HG03521 (cell line): ENCODE measurements around the gene SLC9B1.
"Not testable (repeated sequence)": the region's sequence is repeated elsewhere in the genome, so short reads cannot be mapped to it uniquely, and the experiment has no call there.

Source experiments
- ATAC-seq: cut with Tn5 transposase; IDR thresholded peaks from one replicate; pipeline ENCODE4 v1.9.1; 2021; ENCODE audit warnings: mild to moderate bottlenecking, moderate library complexity; ENCODE audit not compliant: unreplicated experiment

SLC9B1 gene

DNA sequence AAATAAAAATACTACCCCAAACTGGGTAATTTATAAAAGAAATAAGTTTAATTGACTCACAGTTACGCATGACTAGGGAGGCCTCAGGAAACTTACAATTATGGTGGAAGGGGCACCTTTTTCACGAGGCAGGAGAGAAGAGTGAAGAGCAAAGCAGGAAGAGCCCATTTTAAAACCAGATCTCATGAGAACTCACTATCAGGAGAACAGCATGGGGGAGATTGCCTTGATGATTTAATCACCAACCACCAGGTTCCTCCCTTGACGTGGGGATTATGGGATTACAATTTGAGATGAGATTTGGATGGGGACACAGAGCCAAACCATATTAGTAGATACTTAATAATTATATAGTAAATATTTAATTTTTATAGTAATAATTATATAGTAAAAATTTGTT, 140.6 kb downstream of the SLC9B1 start:
- no peak for ATAC-seq

DNA sequence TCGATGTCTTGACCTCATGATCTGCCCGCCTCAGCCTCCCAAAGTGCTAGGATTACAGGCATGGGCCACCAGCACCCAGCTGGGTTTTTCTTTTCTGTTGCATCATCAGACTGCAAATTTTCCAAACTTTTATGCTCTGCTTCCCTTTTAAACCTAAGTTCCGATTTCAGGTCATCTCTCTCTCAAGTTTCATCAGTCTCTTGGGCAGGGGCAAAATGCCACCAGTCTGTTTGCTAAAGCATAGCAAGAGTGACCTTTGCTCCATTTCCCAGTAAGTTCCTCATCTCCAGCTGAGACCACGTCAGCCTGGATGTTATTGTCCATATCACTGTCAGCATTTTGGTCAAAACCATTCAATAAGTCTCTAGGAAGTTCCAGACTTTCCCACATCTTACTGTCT, 141.2 kb downstream of the SLC9B1 start:
- ATAC-seq, result not testable (repeated sequence)

DNA sequence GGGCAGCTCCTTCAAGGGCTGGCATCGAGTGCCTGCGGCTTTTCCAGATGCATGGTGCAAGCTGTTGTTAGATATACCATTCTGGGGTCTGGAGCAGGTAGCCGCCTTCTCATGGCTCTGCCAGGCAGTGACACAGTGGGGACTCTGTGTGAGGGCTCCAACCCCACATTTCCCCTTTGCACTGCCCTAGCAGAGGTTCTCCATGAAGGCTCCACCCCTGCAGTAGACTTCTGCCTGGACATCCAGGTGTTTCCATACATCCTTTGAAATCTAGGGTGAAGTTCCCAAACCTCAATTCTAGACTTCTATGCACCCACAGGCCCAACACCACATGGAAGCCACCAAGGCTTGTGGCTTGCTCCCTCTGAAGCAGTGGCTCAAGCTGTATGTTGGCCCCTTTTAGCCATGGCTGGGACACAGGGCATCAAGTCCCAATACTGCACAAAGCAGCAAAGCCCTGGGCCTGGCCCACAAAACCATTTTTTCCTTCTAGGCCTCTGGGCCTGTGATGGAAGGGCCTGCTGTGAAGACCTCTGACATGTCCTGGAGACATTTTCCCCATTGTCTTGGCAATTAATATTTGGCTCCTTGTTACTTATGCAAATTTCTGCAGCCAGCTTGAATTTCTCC, 141.9 kb downstream of the SLC9B1 start:
- not testable (repeated sequence) for ATAC-seq

DNA sequence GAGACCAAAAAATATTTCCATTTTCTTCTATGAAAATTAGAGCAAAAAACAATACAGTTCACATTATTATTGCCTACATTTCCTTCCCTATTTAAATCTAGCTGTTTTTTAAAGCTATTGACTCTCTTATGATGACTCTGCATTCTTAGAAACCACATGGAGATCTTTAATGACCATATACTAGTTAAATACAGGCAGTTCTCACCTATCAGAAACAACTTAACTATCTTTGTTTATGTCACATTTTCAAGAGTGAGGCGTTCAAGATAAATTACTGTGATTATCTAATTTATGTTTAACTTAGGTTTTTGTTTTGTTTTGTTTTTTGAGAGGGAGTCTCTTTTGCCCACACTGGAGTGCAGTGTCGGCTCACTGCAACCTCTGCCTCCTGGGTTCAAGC, 147.7 kb downstream of the SLC9B1 start:
- ATAC-seq, result no peak

DNA sequence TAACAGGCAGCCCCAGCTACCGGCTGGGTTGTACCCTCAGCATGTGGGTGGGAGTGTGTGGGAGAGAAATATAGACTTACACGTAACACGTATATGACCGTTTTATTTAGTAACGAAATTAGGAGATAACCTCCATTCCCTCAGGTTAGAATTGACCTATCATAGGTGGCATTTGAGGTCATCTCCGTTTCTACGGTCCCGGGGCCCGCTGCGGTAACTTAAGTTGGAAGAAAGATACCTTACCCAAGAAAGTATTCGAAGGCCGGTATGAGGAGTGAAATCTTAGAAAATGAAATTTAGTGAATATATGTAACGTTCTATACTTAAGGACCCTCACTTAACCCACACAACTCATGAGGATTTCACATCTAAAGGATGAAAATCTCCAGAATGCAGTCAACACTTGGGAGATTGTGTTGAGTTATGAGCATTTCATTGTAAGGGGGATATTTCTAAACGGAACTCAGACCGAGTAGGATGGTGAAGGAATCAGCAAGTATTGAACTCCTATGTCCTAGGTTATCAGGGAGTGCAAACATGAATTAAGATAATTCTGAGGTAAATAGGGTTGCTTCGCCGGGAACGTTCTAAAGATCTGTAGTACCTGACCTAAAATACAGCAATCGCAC, 149.8 kb downstream of the SLC9B1 start:
- ATAC-seq, result peak; percentile 30

DNA sequence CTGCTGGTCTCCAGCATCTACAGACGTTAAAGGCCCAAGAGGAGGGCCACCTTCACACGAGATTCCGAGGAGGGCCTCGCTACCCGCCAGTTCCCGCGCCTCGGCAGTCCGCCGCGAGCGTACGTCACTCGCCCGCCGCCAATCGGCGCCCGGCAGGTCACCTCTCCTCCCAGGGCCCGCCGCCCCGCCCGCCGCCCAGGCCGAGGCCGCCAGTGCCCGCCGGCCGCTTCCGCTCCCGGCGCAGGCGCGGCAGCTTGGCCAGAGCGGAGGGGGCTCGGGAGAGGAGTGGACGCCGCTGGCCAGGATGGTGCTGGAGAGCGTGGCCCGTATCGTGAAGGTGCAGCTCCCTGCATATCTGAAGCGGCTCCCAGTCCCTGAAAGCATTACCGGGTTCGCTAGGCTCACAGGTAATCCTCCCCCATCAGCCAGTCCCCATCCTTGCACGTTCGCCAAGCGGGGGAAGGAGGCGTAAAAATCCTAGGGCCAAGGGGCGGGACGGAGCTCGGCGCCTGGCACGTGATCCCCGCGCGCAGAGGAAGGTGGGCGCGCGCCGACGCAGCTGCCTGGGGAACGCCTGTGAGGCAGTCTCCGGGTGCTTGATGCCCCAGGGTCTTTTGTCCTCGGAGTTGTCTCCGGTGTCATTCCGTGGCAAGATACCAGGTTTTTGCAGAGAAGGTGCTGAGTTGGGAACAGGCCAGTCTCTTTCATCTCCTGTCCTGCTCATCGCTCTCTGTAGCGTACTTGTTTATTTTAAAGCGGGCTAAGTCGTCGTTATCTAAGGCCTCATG, 150.5 kb downstream of the SLC9B1 start, which contains the start of gene CISD2:
Gene CISD2 (plus strand): TSS at position 212 of the 788 bp plus-strand sequence. CDS start 93 bp downstream, at position 305.
- ATAC-seq, result peak; percentile 87

DNA sequence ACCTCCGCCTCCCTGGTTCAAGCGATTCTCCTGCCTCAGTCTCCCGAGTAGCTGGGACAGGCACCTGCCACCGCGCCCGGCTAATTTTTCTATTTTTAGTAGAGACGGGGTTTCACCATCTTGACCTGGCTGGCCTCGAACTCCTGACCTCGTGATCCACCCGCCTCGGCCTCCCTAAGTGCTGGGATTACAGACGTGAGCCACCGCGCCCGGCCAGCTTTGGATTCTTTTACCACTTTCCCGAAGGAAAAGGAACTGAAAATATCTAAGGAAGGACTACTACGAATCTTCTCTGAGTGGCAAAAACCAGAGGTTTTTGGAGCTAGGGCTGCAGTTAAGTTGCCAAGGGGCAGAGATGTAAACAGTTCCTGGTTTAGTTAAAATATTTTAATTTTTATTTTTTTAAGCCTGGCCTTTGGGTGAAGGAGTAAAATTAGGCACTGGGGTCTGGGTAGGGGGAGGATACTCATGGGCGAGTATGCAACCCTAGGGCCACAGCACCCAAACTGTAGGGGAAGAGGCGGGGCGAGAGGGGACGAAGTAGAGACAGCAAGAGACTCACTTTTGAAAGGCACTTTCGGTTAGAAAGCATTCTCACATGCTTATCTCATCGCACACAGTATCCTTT, 151.2 kb downstream of the SLC9B1 start:
- ATAC-seq, result no peak

DNA sequence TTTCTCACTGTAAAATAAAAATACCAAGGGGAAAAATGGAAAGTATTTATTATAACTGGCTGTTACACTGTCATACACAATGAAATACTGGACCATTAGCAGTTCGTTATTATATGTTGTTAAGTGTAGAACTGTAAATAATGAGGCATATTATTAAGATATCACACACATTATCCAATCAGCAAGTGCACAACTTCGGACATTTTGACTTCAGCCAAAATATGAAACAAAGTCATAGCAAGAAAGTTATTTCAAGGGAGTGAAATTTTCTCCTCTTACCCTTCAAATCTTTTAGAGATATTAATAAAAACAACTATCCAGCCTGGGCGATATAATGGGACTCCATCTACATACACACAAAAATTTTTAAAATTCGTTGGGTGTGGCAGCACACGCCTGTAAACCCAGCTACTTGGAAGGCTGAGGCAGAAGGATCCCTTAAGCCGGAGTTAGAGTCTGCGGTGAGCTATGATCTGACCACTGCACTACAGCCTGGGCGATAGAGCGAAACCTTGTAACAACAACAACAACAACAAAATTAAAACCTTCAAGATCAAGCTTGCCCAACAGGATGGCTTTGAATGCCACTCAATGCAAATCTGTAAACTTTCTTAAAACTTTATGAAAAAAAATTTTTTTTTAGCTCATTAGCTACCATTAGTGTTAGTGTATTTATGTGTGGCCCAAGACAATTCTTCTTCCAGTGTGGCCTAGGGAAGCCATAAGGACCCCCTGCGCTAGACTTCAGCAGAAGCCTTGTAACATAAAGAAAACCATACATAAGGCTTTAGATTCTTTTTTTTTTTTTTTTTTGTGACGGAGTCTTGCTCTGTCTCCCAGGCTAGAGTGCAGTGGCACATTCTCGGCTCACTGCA, 152.0 kb downstream of the SLC9B1 start:
- ATAC-seq, result no peak

DNA sequence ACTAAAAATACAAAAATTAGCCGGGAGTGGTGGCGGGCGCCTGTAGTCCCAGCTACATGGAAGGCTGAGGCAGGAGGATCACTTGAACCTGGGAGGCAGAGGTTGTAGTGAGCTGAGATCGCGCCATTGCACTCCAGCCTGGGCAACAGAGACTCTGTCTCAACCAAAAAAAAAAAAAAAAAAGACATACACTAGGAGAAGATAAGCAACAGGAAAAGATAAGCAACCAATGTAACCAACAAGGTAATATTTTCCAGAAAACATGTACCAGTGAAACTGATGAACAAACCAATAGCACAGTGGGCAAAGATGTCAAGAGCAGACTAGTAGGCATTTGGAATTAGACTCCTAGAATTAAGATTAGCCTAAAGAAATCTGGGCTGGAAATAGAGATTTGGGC, 154.2 kb downstream of the SLC9B1 start:
- ATAC-seq, result not testable (repeated sequence)

DNA sequence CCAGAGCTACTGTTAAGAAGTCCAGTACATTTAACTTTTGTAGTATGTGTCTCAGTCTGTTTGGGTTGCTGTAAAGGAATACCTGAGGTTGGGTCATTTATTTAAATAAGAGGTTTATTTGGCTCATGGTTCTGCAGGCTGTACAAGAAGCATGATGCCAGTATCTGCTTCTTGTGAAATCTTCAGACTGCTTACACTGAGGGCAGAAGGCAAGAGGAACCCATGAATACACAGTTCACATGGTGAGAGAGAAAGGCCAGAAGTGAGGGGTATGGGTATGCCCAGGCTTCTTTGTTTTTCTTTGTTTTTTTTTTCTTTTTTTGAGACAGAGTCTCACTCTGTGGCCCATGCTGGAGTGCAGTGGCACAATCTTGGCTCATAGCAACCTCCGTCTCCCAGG, 156.8 kb downstream of the SLC9B1 start:
- ATAC-seq, result no peak

DNA sequence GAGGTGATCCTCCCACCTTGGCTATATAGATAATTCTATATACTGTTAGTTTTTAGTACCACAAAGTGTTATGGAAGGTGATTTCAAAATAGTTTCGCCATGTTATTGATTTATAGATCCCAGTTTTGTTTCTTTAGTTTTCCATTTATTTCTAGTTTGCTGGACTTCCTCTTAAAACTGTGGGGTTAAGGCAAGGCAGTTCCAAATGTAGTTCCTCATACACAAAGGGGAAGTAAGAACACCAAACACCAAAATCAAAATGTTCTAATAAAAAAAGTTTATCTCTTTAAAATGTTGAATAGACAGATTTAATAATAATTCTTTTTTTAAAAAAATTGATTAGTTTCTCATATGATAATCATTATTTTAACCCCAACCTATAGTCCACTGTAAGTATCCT, 157.5 kb downstream of the SLC9B1 start:
- ATAC-seq, result no peak

DNA sequence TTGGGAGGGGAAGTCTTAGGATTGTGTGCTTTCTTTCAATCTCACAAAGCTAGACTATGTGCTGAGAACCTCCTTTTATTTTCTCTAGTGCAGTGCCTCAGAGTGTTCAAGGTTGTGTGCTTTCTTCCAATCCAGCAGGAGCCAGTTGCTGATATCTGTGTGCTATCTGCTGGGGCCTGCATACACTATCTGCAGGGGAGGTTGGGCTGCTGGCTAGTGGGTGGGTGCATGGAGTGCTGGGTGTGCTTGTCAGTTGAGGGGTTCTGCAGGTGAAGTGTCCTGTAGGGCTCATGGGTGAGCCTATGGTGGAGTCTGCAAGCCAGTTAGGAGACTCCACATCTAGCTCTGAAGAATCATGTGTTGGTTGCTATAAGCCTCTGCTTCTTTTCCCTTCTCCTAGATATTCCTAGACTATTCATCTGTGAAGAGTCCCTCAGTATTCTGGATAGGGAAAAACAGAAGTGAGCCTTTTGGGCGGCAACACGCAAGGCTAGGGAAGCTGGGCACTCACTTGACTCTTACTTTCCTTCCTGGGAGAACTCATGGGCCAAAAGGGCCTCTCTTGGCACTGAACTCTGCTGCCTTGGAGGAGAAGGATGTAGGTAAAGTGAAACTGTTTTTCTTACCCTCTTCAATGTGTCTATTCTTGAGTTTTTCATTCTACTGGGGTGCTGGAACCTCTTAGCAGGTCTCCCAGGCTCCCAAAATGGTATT, 158.7 kb downstream of the SLC9B1 start:
- ATAC-seq, result no peak

DNA sequence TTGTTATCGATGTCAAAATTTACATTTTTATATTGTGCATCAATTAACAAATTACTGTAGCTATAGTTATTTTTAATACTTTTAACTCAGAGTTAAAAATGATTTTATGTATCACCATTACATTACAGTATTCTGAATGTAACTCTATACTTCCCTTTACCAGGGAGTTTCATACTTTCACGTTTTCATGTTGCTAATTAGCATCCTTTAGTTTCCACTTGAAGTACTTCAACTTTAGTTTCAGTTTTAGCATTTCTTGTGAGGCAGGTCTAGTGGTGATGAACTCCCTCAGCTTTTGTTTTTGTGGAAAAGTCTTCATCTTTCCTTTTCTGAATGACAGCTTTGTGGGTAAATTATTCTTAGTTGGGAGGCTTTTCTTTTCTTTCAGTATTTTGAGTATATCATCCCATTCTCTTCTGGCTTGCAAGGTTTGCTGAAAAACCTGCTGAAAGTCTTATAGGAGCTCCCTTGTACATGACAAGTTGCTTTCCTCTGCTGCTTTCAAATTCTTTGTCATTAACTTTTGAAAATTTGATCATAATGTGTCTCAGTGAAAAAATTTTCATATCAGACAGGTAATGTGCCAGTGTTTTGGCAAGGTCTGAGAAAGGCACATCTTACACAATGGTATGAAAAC, 160.6 kb downstream of the SLC9B1 start:
- ATAC-seq, result no peak
